WTC11 (cell line): ENCODE data around the gene GALNT16. TPM values are rescaled to one million over a fixed set of nuclear protein-coding genes. Genes with fewer than 3 reads are reported as not detected.

Experiments
- ATAC-seq: fragments of 200-7000 bp; cut with Tn5 transposase; 2 replicates; pipeline ENCODE4 v1.10.0; 2021; ENCODE audit warnings: mild to moderate bottlenecking, moderate library complexity
- CTCF ChIA-PET: fragments of 300-600 bp; sonication (Branson Sonifier 250); formaldehyde crosslinking; loops from one replicate; lab custom pipeline; 2021; ENCODE audit warnings: antibody characterized with exemption; lab: Charles Lee
- POLR2A ChIA-PET: fragments of 350-600 bp; sonication (Branson Sonifier 250); formaldehyde crosslinking; loops from one replicate; lab custom pipeline; 2021; ENCODE audit warnings: antibody characterized with exemption; lab: Charles Lee
- DNase-seq: peaks from one replicate; pipeline ENCODE4 v3.0.0; 2021; ENCODE audit warnings: low spot score
- H3K27ac Mint-ChIP-seq: 2 replicates; pipeline ENCODE4 v1.8.0; 2021; ENCODE audit warnings: mixed read lengths
- H3K27me3 Mint-ChIP-seq: 2 replicates; pipeline ENCODE4 v1.8.0; 2021; ENCODE audit warnings: low read depth, mild to moderate bottlenecking, moderate library complexity, mixed read lengths
- H3K36me3 Mint-ChIP-seq: 2 replicates; pipeline ENCODE4 v1.8.0; 2021; ENCODE audit warnings: mixed read lengths
- H3K4me1 Mint-ChIP-seq: 2 replicates; pipeline ENCODE4 v1.8.0; 2022; ENCODE audit warnings: mixed read lengths
- H3K4me3 Mint-ChIP-seq: 2 replicates; pipeline ENCODE4 v1.8.0; 2021; ENCODE audit warnings: mild to moderate bottlenecking, moderate library complexity, mixed read lengths
- H3K9me3 Mint-ChIP-seq: 2 replicates; pipeline ENCODE4 v1.8.0; 2021; ENCODE audit warnings: mixed read lengths
- CREB1 ChIP-seq: sonication (generic); formaldehyde crosslinking; IDR thresholded peaks from 2 replicates; pipeline ENCODE4 v1.8.0; 2023; ENCODE audit warnings: mild to moderate bottlenecking, missing genetic modification reagents
- CREM ChIP-seq: sonication (generic); formaldehyde crosslinking; IDR thresholded peaks from 2 replicates; pipeline ENCODE4 v1.8.1; 2022; ENCODE audit warnings: mild to moderate bottlenecking, missing genetic modification reagents, moderate library complexity
- CTCF ChIP-seq: fragments of 200-600 bp; IDR thresholded peaks from 2 replicates; pipeline ENCODE4 v1.8.0; 2022; ENCODE audit warnings: antibody characterized with exemption
- E2F4 ChIP-seq: sonication (generic); formaldehyde crosslinking; IDR thresholded peaks from 2 replicates; pipeline ENCODE4 v1.8.1; 2022; ENCODE audit warnings: low read depth, mild to moderate bottlenecking, moderate library complexity, missing genetic modification reagents, borderline replicate concordance
- ESRRA ChIP-seq: sonication (generic); formaldehyde crosslinking; IDR thresholded peaks from 2 replicates; pipeline ENCODE4 v1.8.1; 2022; ENCODE audit warnings: mild to moderate bottlenecking, missing genetic modification reagents, borderline replicate concordance
- GTF2I ChIP-seq: fragments of 250-450 bp; sonication (Bioruptor Pico); conservative IDR thresholded peaks from 2 replicates; pipeline ENCODE4 v1.4.0; 2021; ENCODE audit warnings: mild to moderate bottlenecking
- HMGA2 ChIP-seq: fragments of 250-450 bp; sonication (Bioruptor Pico); IDR thresholded peaks from 2 replicates; pipeline ENCODE4 v1.4.0; 2021; ENCODE audit warnings: mild to moderate bottlenecking, moderate library complexity
- HMGXB4 ChIP-seq: sonication (generic); formaldehyde crosslinking; IDR thresholded peaks from 2 replicates; pipeline ENCODE4 v1.8.1; 2023; ENCODE audit warnings: mild to moderate bottlenecking, moderate library complexity, missing genetic modification reagents
- IRF1 ChIP-seq: sonication (generic); formaldehyde crosslinking; IDR thresholded peaks from 2 replicates; pipeline ENCODE4 v1.8.0; 2023; ENCODE audit warnings: missing genetic modification reagents
- JAZF1 ChIP-seq: fragments of 250-450 bp; sonication (Bioruptor Pico); IDR thresholded peaks from 2 replicates; pipeline ENCODE4 v1.9.0; 2021; ENCODE audit warnings: moderate library complexity, mild to moderate bottlenecking, inconsistent platforms
- JUN ChIP-seq: sonication (generic); formaldehyde crosslinking; IDR thresholded peaks from 2 replicates; pipeline ENCODE4 v1.8.0; 2023; ENCODE audit warnings: mild to moderate bottlenecking, missing genetic modification reagents
- MLX ChIP-seq: sonication (generic); formaldehyde crosslinking; IDR thresholded peaks from 2 replicates; pipeline ENCODE4 v1.8.1; 2023; ENCODE audit warnings: mild to moderate bottlenecking, missing genetic modification reagents, moderate library complexity
- TCF7 ChIP-seq: sonication (generic); formaldehyde crosslinking; IDR thresholded peaks from 2 replicates; pipeline ENCODE4 v1.8.0; 2022; ENCODE audit warnings: mild to moderate bottlenecking, low read depth, missing genetic modification reagents, moderate library complexity
- TEAD4 ChIP-seq: sonication (generic); formaldehyde crosslinking; IDR thresholded peaks from 2 replicates; pipeline ENCODE4 v1.8.0; 2022; ENCODE audit warnings: mild to moderate bottlenecking, missing genetic modification reagents
- ZBTB21 ChIP-seq: sonication (generic); formaldehyde crosslinking; IDR thresholded peaks from 2 replicates; pipeline ENCODE4 v1.8.1; 2023; ENCODE audit warnings: mild to moderate bottlenecking, missing genetic modification reagents, borderline replicate concordance
- ZBTB43 ChIP-seq: sonication (generic); formaldehyde crosslinking; IDR thresholded peaks from 2 replicates; pipeline ENCODE4 v1.8.1; 2023; ENCODE audit warnings: mild to moderate bottlenecking, missing genetic modification reagents
- ZNF138 ChIP-seq: sonication (generic); formaldehyde crosslinking; conservative IDR thresholded peaks from 2 replicates; pipeline ENCODE4 v1.8.1; 2022; ENCODE audit warnings: mild to moderate bottlenecking, moderate library complexity, missing genetic modification reagents
- ZNF219 ChIP-seq: sonication (generic); formaldehyde crosslinking; IDR thresholded peaks from 2 replicates; pipeline ENCODE4 v1.8.0; 2023; ENCODE audit warnings: missing genetic modification reagents, mild to moderate bottlenecking, borderline replicate concordance
- total RNA-seq: library from RNA; stranded (reverse); gene quantifications from 3 replicates; pipeline ENCODE4 v1.2.3, GENCODE V29; 2021

The GALNT16 gene
- total RNA-seq, 1 experiment from 2014 or later, result 4.5 TPM

- Mint-ChIP-seq H3K27me3 (no peaks in the 10 kb centered on the region), H3K4me3 (no peak overlapping the region), H3K4me1 (peaks cover 8% of the 10 kb centered on the region), H3K27ac (no peak overlapping the region), H3K9me3 (no peaks in the 10 kb centered on the region), H3K36me3 (no peaks in the 10 kb centered on the region)
- no peak for DNase-seq
- peak; percentile 43 for ATAC-seq
- TF ChIP-seq CREB1 (CRISPR knock-in tag) (no peak), IRF1 (CRISPR knock-in tag) (no peak), TEAD4 (CRISPR knock-in tag) (no peak), JAZF1 (CRISPR knock-in tag) (no peak), CTCF (no peak), TCF7 (CRISPR knock-in tag) (no peak), JUN (CRISPR knock-in tag) (no peak), ZNF219 (CRISPR knock-in tag) (no peak)
- ChIA-PET POLR2A (interaction anchor here (0.6 kb wide), 1 partner anchor 19 kb away, joined by 3 read pairs; no protein-coding TSS in a partner anchor), CTCF (interaction anchor here (1.0 kb wide), 2 partner anchors 30 to 49 kb away, joined by 3 read pairs; no protein-coding TSS in a partner anchor)
Measured at GRCh38 chr14:69291891-69292561, 32.1 kb downstream of the GALNT16 start.

- TF ChIP-seq ESRRA (CRISPR knock-in tag), result no peak
- no peak for TF ChIP-seq ZNF138 (CRISPR knock-in tag)
- TF ChIP-seq ZBTB21 (CRISPR knock-in tag), result no peak
- no peak for TF ChIP-seq CREM
- TF ChIP-seq ZBTB43 (CRISPR knock-in tag), result no peak
- TF ChIP-seq MLX (CRISPR knock-in tag), result no peak
- no peak for TF ChIP-seq HMGXB4 (CRISPR knock-in tag)
- no peak for TF ChIP-seq HMGA2 (CRISPR knock-in tag)
- no peak for TF ChIP-seq E2F4 (CRISPR knock-in tag)
- no peak for TF ChIP-seq GTF2I (CRISPR knock-in tag)
- ChIA-PET POLR2A (no interaction called here), CTCF (interaction anchor here (0.8 to 3.2 kb wide), 9 partner anchors 8 to 264 kb away, joined by 3 to 23 read pairs (median 3); partner anchors contain the start of gene GALNT16)
- Mint-ChIP-seq H3K27ac (no peak overlapping the region), H3K4me3 (no peak overlapping the region), H3K9me3 (no peaks in the 10 kb centered on the region), H3K27me3 (no peaks in the 10 kb centered on the region; the same call in 1 of the 2 replicates), H3K4me1 (0 out of 2 replicates have a peak, but pooled peaks cover 3% of the 10 kb centered on the region), H3K36me3 (no peaks in the 10 kb centered on the region)
- ATAC-seq (no peak), DNase-seq (no peak)
Measured at GRCh38 chr14:69298131-69299071, 38.4 kb downstream of the GALNT16 start.
